ENCODE measurements around the gene CDH13.

GRCh38 chr16:83138976-83139690 lies 512.4 kb downstream of the CDH13 start:
- TF ChIP-seq REST (IDR thresholded peaks at IDR 0.05; ENCODE audit: insufficient read depth in 1 of 2, low read depth in 2 of 2, low read length in 2 of 2), result no peak
- no peak for TF ChIP-seq POLR2AphosphoS5 (IDR thresholded peaks at IDR 0.05; ENCODE audit: low read depth, low read length)
